T-helper 1 cell (primary cell): ENCODE data around the gene USH1C.

ENCODE experiments used
- DNase-seq, 5 donors: peaks; one replicate each; pipeline ENCODE4 v3.0.0-alpha.2; 2012 to 2020

The USH1C gene

DNA sequence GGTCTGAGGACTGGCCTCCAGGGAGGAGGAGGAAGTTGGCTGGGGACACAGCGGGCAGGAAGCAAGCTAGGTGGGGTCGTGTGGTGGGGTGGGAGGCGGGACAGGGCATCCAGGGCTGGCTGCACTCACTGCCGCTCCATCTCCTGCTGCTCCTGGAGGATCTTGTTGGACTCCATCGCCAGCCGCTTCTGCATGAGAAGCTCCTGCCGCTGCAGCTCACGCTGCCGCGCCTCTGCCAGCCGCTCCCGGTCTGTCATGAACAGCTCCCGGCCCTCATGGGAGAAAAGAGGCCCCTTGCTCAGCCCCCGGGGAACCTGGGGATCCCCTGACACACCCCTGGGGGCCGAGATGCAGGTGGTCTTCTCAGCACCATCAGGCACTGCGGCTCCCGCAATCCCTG is 21.6 kb downstream of the USH1C start:
- no peak for DNase-seq

DNA sequence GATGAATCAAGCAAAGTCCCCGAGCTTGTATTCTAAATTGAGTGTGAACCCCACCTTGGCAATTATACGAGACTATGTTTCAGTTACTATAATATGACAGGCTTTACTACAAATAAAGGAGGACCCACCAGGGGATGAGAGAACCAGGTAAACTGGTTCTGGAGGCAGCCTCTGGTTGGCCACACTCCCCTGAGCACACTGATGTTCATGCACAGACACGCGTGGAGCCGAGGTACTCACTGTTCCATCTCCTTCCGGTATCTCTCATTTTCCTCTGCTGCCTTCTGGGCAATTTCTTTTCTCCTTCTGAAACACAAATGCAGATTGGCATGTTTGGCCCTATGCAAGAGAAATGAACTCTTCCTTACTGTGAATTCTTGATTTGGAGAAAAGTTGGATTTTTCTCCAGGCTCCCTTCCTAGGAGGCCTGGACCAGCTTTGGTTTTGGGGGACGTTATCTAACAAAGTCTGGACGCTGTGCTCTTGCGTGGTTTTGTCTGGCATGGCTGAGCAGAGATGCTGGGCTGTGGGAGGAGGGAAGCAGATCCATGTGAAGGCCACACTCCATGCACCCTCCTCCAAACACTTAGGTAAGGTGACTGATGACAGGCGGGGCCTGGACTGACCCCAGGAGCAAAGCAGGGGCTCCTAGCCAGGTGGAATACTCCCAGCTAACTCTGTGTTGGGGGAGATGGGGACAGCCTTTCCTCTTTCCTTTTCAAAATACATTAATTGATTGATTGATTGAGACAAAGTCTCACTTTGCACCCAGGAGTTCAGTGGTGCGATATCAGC is 22.9 kb downstream of the USH1C start:
- DNase-seq: no peak

- DNase-seq: no peak
These were observed 24.9 kb downstream of the USH1C start for GRCh38 chr11:17519061-17519885.

DNA sequence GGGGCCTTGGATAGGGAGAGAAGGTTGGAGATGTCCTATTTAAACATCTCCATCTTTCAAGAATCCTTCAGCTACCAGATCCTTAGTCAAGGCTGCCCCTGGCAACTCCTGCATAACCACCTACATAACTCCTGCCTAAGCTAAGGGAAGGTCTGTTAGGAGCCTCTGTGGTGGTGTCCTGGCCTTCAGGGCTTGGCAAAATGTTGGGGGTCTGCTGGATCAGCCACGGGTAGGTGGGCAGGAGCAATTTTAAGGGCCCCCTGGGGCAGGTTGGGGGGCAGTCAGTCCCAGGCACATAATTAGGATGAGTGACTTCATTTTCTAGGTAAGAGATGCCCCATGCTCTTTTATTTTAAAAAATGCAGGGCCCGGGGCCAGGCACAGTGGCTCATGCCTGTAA is 25.9 kb downstream of the USH1C start:
- no peak for DNase-seq

- DNase-seq: no peak
These were observed 27.0 kb downstream of the USH1C start for GRCh38 chr11:17517186-17517585.

DNA sequence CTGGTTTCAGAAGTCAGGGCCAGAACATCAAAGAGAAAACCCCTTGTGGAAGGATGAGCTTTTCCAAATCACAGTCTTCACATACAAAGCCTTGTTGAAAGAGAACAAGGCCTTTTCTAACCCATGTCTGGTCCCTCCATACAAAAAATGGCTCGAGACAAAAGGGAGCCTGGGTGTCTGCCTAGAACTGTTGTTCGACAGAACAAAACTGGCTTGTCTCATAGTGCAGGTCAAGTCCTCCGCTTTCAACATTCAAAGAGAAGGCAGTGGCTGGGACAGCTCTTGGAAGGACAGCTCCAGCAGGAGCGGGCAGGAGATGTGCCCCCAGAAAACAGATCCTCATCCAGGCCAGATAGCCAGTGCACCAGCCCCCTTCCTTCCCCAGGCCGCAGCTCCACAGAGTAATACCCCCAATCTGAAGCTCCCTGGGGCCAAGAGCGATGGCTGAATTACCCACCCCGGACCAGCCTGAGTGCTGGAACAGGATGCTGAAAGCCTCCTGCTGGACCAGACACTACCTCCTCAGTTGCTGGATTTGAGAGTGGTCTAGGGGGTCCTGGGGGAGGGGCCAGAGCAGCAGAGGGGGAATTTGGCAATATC is 27.6 kb downstream of the USH1C start:
- no peak for DNase-seq

GRCh38 chr11:17515443-17516176 is 28.6 kb downstream of the USH1C start:
- no peak for DNase-seq

DNA sequence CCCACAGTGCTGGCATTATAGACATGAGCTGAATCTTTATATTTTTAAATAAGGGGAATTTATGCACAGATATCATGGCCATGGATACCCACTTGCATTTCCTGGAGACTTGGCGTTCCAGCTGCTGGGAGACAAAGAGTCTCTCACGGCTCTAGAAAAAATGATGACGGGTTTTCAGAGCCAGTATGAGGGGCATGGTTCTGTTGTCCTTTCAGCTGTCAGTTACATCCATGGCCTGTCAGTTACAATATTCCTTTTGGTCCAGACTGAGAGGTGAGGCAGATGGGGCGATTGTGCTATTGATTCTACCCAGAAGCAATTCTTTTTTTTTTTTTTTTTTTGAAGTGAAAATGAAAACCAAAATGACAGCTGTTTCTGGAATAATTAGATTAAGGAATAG is 29.7 kb downstream of the USH1C start:
- DNase-seq: no peak

- DNase-seq: no peak
These were observed 30.4 kb downstream of the USH1C start for GRCh38 chr11:17513853-17514252.

DNA sequence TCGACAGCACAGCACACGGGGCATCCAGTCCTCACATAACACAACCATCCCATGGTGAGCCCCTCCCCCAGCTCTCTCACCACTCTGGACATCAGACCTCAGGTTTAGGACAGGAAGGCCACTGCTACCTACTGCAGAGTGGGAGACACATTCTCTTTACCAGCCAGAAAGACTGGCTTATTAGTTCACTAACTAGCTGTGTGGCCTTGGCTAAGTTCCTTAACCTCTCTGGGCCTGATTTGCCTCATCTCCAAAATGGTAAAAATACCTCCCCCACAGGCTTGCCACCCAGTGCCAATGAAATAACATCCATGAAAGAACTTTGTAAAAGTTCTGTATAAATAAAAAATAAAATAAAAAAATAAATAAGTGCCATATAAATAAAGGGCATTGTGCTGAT is 32.1 kb downstream of the USH1C start:
- no peak for DNase-seq

GRCh38 chr11:17511571-17511970 is 32.6 kb downstream of the USH1C start:
- DNase-seq: no peak

- DNase-seq: no peak
These were observed 33.6 kb downstream of the USH1C start for GRCh38 chr11:17510507-17511206.

- DNase-seq: no peak
These were observed 35.4 kb downstream of the USH1C start for GRCh38 chr11:17508791-17509190.

DNA sequence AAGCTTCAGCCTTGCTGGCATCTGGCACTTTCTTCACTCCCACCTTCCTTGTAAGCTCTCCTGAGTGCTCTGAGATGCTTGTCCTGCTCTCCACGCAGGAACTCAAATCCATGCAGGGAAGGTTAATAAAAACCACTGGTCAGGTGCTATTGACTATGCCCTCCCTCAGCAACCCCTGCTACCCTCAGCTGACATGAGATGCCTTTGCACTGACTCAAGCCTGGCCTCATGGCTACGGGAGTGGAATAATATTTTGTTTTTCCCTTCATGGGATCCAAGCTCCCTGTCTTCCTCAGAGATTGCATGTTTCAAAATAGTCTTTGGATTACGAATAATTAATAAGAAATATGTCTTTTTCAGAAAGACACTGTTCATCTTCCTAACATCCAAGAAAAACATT is 35.9 kb downstream of the USH1C start:
- DNase-seq: no peak

GRCh38 chr11:17507773-17508172 is 36.4 kb downstream of the USH1C start:
- no peak for DNase-seq

- DNase-seq: no peak
These were observed 37.3 kb downstream of the USH1C start for GRCh38 chr11:17506942-17507341.

DNA sequence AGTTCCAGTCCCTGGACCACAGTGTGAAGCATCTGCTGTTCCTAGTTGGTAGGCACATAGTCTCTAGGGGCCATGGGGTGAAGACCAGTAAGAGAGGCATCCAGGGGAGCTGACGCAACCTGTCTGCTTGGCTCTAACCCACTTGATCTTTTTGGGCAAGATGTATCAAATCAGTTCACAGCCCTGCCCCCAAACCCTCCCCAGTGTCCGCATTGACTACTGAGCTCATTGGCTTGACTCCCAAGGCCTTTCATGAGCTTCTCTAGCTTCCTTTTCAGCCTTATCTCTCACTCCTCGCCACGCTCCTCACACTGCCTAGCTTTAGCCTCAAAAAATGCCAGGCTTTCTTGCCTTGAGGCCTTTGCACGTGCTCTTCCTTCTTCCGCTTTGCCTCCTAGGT is 37.9 kb downstream of the USH1C start:
- no peak for DNase-seq

DNA sequence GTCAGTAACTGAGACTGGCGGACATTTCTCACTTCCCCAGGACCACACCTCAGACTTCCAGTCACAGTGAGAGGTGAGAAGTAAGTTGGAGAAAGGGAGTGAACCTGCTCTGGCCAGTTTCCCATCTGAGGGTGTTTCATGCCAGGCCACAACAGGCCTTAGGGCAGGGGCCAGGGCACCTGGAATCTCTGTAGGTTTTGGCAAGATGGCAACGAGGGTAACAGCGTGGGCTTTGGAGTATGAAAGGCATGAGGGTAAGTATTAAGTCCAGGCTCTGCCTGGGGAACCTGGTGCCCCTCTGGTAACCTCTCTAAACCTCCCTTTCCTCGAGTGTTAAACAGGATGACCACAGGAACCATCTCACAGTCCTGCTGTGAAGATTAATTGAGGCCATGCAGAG is 39.1 kb downstream of the USH1C start:
- no peak for DNase-seq

GRCh38 chr11:17504330-17505107 is 39.7 kb downstream of the USH1C start:
- DNase-seq: peak; percentile 47 to 72 (median 58)

- DNase-seq: no peak
These were observed 41.6 kb downstream of the USH1C start for GRCh38 chr11:17502630-17503029.

DNA sequence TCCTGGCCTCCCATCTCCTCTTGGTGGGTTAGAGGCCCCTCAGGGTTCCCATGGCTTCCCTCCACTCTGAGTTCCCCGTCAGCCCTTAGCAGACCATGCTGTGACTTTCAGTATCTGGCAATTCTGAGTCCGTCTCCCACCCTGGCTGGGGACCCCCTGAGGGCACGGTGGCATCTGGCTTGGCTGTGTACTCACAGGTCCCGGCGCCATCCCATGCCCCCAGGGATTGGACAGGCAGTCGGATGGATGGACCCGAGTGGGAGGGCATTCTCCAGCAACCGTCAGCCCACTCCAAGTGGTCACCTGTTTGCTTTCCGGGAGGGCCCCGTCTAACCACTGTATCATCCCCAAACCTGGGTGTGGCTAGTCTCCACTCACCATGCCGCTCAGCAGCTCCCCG is 43.5 kb downstream of the USH1C start:
- DNase-seq: no peak

- DNase-seq: no peak
These were observed 45.7 kb downstream of the USH1C start for GRCh38 chr11:17498475-17498874.
